RCC 7860 (cell line): ENCODE measurements around the gene HPS3.
A peak's percentile ranks its signal among the peaks of the same experiment; 100 is the strongest.

Source experiments
- DNase-seq: peaks from one replicate; pipeline ENCODE4 v3.0.0-alpha.2; 2015; ENCODE audit warnings: low spot score
- FAIRE-seq: peaks from 2 replicates; lab custom pipeline; 2012; peaks lifted over from hg19 to GRCh38; lab: Jason Lieb, UNC

HPS3 gene

GRCh38 chr3:149221783-149222517 is 92.5 kb downstream of the HPS3 start, which contains the start of gene CP:
Gene CP (minus strand): TSS chr3:149221829. CDS start chr3:149221792, 37 bp downstream.
- DNase-seq (peak; percentile 70), FAIRE-seq (peak; percentile 78)
